OCI-LY1 (cell line): ENCODE results near the gene PTPRD.

Experiments used
- EZH2 ChIP-seq: fragments of 200-600 bp; sonication (generic), shearing (Covaris generic); IDR thresholded peaks from 2 replicates; pipeline ENCODE4 v1.8.0; 2017; ENCODE audit warnings: borderline replicate concordance, mixed run types, mild to moderate bottlenecking, antibody characterized with exemption, low read length, moderate library complexity, mixed read lengths
- TF ChIP-seq, protein P1 (sequence below): fragments of 200-600 bp; sonication (generic), shearing (Covaris generic); IDR thresholded peaks from 2 replicates; pipeline ENCODE4 v1.5.1; 2017; ENCODE audit warnings: mild to moderate bottlenecking, antibody characterized with exemption, low read length, moderate library complexity, mixed read lengths

DNA sequence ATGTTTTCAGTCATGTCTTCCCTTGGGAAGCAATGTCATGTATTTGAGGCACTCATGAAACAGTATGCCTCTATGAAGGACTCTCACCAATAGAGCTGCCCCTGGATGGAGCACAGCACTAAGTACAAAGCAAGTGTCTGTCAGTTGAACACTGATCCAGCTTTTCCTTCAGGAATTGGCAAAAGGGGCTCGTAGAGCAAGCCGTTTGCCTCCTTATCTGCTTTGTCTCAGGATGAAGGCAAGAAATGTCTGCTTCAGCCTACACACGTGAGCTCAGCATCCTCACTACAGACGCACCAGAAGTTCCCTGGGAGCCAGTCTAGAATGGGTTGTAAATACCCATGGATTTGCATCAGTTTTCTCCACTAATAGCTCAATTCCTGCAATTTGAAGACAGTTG is 2070.3 kb downstream of the PTPRD start:
- TF ChIP-seq, protein P1, sequence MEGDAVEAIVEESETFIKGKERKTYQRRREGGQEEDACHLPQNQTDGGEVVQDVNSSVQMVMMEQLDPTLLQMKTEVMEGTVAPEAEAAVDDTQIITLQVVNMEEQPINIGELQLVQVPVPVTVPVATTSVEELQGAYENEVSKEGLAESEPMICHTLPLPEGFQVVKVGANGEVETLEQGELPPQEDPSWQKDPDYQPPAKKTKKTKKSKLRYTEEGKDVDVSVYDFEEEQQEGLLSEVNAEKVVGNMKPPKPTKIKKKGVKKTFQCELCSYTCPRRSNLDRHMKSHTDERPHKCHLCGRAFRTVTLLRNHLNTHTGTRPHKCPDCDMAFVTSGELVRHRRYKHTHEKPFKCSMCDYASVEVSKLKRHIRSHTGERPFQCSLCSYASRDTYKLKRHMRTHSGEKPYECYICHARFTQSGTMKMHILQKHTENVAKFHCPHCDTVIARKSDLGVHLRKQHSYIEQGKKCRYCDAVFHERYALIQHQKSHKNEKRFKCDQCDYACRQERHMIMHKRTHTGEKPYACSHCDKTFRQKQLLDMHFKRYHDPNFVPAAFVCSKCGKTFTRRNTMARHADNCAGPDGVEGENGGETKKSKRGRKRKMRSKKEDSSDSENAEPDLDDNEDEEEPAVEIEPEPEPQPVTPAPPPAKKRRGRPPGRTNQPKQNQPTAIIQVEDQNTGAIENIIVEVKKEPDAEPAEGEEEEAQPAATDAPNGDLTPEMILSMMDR: no peak
- TF ChIP-seq EZH2: no peak
